Measurements from ENCODE around the gene ZDHHC12. TPM values are rescaled to one million over a fixed set of nuclear protein-coding genes. Genes with fewer than 3 reads are reported as not detected.

ZDHHC12 gene
- total RNA-seq, 2 experiments from 2014 or later, result 45.3 to 49.5 TPM

- ChIA-PET CTCF (interaction anchor here (0.8 kb wide), 1 partner anchor 38 kb away, joined by 3 read pairs; the partner anchor contains the start of gene ZDHHC12), POLR2A (interaction anchor here (0.7 to 1.0 kb wide), 3 partner anchors 11 to 133 kb away, joined by 3 to 4 read pairs (median 4); partner anchors contain the start of gene SPTAN1)
- Mint-ChIP-seq H3K27ac (peak overlapping the region; percentile 96), H3K4me1 (peaks cover 46% of the 10 kb centered on the region), H3K36me3 (ENCODE audit: low read depth) (peaks cover 18% of the 10 kb centered on the region), H3K27me3 (no peaks in the 10 kb centered on the region), H3K9me3 (ENCODE audit: low read depth) (no peaks in the 10 kb centered on the region), H3K4me3 (peak overlapping the region; percentile 95)
- ATAC-seq (peak; percentile 17), DNase-seq (peak; percentile 71)
- intact Hi-C loops (cut with DNase I, micrococcal nuclease), result loop anchor here (2.0 to 5.0 kb wide), 5 partner anchors 29 to 899 kb away; partner anchors contain the start of genes CDK9 (in 1 of the 2), DOLK (in 1 of the 2), DYNC2I2 (in 1 of the 2) and ENDOG (in 1 of the 2)
Measured at GRCh38 chr9:128685636-128686489, 38.1 kb downstream of the ZDHHC12 start.

DNA sequence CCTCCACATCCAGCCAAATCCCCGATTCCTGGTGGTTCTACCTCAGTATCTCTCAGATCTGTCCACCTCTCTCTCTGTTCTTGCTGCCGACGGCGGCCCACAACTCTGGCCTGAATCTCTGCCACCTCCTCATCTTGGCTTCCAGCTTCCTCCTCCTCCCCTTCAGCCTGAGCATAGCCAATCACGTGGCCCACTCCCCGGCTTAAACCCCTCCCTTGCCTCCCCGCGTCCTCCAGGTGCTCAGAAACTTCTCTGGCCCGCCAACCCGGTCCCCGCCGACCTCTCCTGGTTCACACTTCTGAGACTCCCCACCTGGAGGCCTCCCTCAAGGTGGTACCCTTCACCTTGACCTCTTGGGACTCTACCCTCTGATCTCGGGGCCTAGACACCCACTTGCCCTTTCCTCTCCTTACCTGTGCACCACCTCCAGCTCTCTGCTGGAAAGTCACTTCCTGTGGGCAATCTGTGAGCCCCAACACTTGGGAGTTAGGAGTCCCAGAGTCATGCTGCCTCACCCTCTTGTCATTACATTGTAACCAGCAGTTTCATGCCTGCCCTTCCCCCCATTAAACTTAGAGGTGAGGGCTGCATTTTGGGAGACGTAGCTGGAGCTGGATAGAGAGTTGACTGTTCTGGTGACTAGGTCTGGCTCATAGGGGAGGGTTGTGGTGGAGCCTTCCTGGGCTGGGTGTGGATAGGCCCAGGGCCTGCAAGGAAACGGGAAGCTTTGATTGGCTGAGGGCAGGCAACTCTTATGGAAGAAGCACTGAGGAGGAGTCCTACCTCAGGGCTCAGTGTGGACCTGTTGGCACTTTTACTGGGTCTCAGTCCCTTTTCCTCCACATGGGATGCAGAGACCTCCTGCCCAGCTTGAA is 39.4 kb downstream of the ZDHHC12 start:
- ATAC-seq (peak; percentile 64), DNase-seq (peak; percentile 89)
- Mint-ChIP-seq H3K4me3 (peak overlapping the region; percentile 95), H3K27me3 (no peaks in the 10 kb centered on the region), H3K36me3 (ENCODE audit: low read depth) (peaks cover 12% of the 10 kb centered on the region), H3K9me3 (ENCODE audit: low read depth) (no peaks in the 10 kb centered on the region), H3K27ac (peak overlapping the region; percentile 96), H3K4me1 (peaks cover 46% of the 10 kb centered on the region)
- POLR2A ChIA-PET, result interaction anchor here (0.8 to 1.4 kb wide), 9 partner anchors 13 to 397 kb away, joined by 3 to 7 read pairs (median 3); partner anchors contain the start of genes SPOUT1, SPTAN1 and ZDHHC12
- intact Hi-C loops (cut with DNase I, micrococcal nuclease), result loop anchor here (1.0 to 5.0 kb wide), 10 partner anchors 28 to 897 kb away; partner anchors contain the start of genes DOLK (in 2 of the 2), DYNC2I2 (in 2 of the 2), NUP188 (in 2 of the 2) and CDK9 (in 1 of the 2)
- CTCF ChIA-PET, result interaction anchor here (0.5 to 1.8 kb wide), 10 partner anchors 9 to 271 kb away, joined by 3 to 13 read pairs (median 3); partner anchors contain the start of gene PKN3

GRCh38 chr9:128684065-128684324 is 39.9 kb downstream of the ZDHHC12 start:
- Mint-ChIP-seq H3K4me3 (peak overlapping the region; percentile 95), H3K27me3 (no peaks in the 10 kb centered on the region), H3K36me3 (ENCODE audit: low read depth) (peaks cover 12% of the 10 kb centered on the region), H3K4me1 (peaks cover 46% of the 10 kb centered on the region), H3K27ac (peak overlapping the region; percentile 96), H3K9me3 (ENCODE audit: low read depth) (no peaks in the 10 kb centered on the region)
- intact Hi-C loops (cut with DNase I, micrococcal nuclease), result loop anchor here (1.0 to 2.0 kb wide), 7 partner anchors 27 to 263 kb away; partner anchors contain the start of genes DYNC2I2 (in 2 of the 2), DOLK (in 1 of the 2), NUP188 (in 1 of the 2) and ODF2 (in 1 of the 2)
- DNase-seq, result no peak
- no peak for ATAC-seq
- ChIA-PET POLR2A (interaction anchor here (0.6 to 1.4 kb wide), 7 partner anchors 26 to 397 kb away, joined by 3 to 5 read pairs (median 3); partner anchors contain the start of genes SPOUT1, SPTAN1 and ZDHHC12), CTCF (interaction anchor here (0.8 to 1.8 kb wide), 5 partner anchors 11 to 35 kb away, joined by 3 to 13 read pairs (median 4); partner anchors contain the start of gene PKN3)

- H3K4me3 Mint-ChIP-seq, result peak overlapping the region; percentile 95
Measured at GRCh38 chr9:128683340-128684064, 40.4 kb downstream of the ZDHHC12 start.

GRCh38 chr9:128677794-128678193 is 46.1 kb downstream of the ZDHHC12 start:
- ChIA-PET CTCF (no interaction called here), POLR2A (no interaction called here)
- H3K4me1 Mint-ChIP-seq, result no peaks in the 10 kb centered on the region
- no peaks in the 10 kb centered on the region for H3K27me3 Mint-ChIP-seq
- no peak for ATAC-seq
- intact Hi-C loops (cut with DNase I, micrococcal nuclease), result no loop called here
- no peak for DNase-seq
- H3K9me3 Mint-ChIP-seq (ENCODE audit: low read depth), result no peaks in the 10 kb centered on the region
- H3K4me3 Mint-ChIP-seq, result no peak overlapping the region
- no peak overlapping the region for H3K27ac Mint-ChIP-seq
- peaks cover 3% of the 10 kb centered on the region for H3K36me3 Mint-ChIP-seq (ENCODE audit: low read depth)

More at GRCh38 chr9:128683340-128684064, 40.4 kb downstream of the ZDHHC12 start:
- Mint-ChIP-seq H3K27me3 (no peaks in the 10 kb centered on the region), H3K9me3 (ENCODE audit: low read depth) (no peaks in the 10 kb centered on the region), H3K27ac (peak overlapping the region; percentile 96), H3K36me3 (ENCODE audit: low read depth) (peaks cover 12% of the 10 kb centered on the region), H3K4me1 (peaks cover 46% of the 10 kb centered on the region)
- intact Hi-C loops (cut with DNase I, micrococcal nuclease), result loop anchor here (1.0 to 2.0 kb wide), 7 partner anchors 27 to 264 kb away; partner anchors contain the start of genes DYNC2I2 (in 2 of the 2), DOLK (in 1 of the 2), NUP188 (in 1 of the 2) and ODF2 (in 1 of the 2)
- peak; percentile 58 for DNase-seq
- POLR2A ChIA-PET, result interaction anchor here (0.6 to 1.4 kb wide), 6 partner anchors 26 to 398 kb away, joined by 3 to 5 read pairs (median 3); partner anchors contain the start of genes SPTAN1 and ZDHHC12
- CTCF ChIA-PET, result interaction anchor here (0.6 to 1.8 kb wide), 3 partner anchors 10 to 19 kb away, joined by 3 to 13 read pairs (median 4); partner anchors contain the start of gene PKN3
- ATAC-seq, result no peak

GRCh38 chr9:128675382-128675781 is 48.5 kb downstream of the ZDHHC12 start:
- H3K4me1 Mint-ChIP-seq, result no peaks in the 10 kb centered on the region
- no peak overlapping the region for H3K27ac Mint-ChIP-seq
- intact Hi-C loops (cut with DNase I, micrococcal nuclease), result no loop called here
- H3K4me3 Mint-ChIP-seq, result no peak overlapping the region
- H3K27me3 Mint-ChIP-seq, result no peaks in the 10 kb centered on the region
- peaks cover 3% of the 10 kb centered on the region for H3K36me3 Mint-ChIP-seq (ENCODE audit: low read depth)
- POLR2A ChIA-PET, result no interaction called here
- no peak for DNase-seq
- no peaks in the 10 kb centered on the region for H3K9me3 Mint-ChIP-seq (ENCODE audit: low read depth)
- ATAC-seq, result no peak
- CTCF ChIA-PET, result no interaction called here

Other genes with a start within 250 kb of the ZDHHC12 start
- 10 to 100 TPM; 52.5 to 54.4 TPM for gene GLE1, start 219.4 kb downstream of the ZDHHC12 start, total RNA-seq
- 100 to 1,000 TPM; 192 to 269 TPM for gene SPTAN1, start 171.5 kb downstream of the ZDHHC12 start, total RNA-seq
- 10 to 100 TPM; 26.7 to 35.7 TPM for gene DYNC2I2, start 67.3 kb downstream of the ZDHHC12 start, total RNA-seq
- 100 to 1,000 TPM; 673 to 682 TPM for gene SET, start 34.9 kb downstream of the ZDHHC12 start, total RNA-seq
- 10 to 100 TPM; 14.6 to 14.9 TPM for gene PKN3, start 21.6 kb downstream of the ZDHHC12 start, total RNA-seq
- gene ZER1, start 47.8 kb upstream of the ZDHHC12 start, total RNA-seq, result 10 to 100 TPM; 17.1 to 19.3 TPM
- gene TBC1D13, start 63.1 kb upstream of the ZDHHC12 start, total RNA-seq, result 10 to 100 TPM; 10.5 to 14.0 TPM
- 1 to 10 TPM; 7.3 to 9.3 TPM for gene ENDOG, start 94.4 kb upstream of the ZDHHC12 start, total RNA-seq
- gene SPOUT1, start 105.7 kb upstream of the ZDHHC12 start, total RNA-seq, result 10 to 100 TPM; 87.9 to 92.9 TPM
- 10 to 100 TPM; 14.8 to 18.5 TPM for gene KYAT1, start 157.8 kb upstream of the ZDHHC12 start, total RNA-seq
- 10 to 100 TPM; 14.9 to 15.5 TPM for gene LRRC8A, start 158.0 kb upstream of the ZDHHC12 start, total RNA-seq
- under 1 TPM; 0.21 to 0.44 TPM for gene PHYHD1, start 196.9 kb upstream of the ZDHHC12 start, total RNA-seq
- 1 to 10 TPM; 4.8 to 5.0 TPM for gene DOLK, start 223.5 kb upstream of the ZDHHC12 start, total RNA-seq
- 100 to 1,000 TPM; 102 to 124 TPM for gene NUP188, start 223.6 kb upstream of the ZDHHC12 start, total RNA-seq